GM15510 (cell line): ENCODE results near the gene TRIM26.

Source experiments
- POLR2A ChIP-seq: IDR thresholded peaks from 3 replicates; pipeline ENCODE4 v1.6.1; 2011; ENCODE audit warnings: borderline replicate concordance; ENCODE audit not compliant: insufficient read length; ENCODE audit errors: extremely low read depth

The TRIM26 gene

DNA sequence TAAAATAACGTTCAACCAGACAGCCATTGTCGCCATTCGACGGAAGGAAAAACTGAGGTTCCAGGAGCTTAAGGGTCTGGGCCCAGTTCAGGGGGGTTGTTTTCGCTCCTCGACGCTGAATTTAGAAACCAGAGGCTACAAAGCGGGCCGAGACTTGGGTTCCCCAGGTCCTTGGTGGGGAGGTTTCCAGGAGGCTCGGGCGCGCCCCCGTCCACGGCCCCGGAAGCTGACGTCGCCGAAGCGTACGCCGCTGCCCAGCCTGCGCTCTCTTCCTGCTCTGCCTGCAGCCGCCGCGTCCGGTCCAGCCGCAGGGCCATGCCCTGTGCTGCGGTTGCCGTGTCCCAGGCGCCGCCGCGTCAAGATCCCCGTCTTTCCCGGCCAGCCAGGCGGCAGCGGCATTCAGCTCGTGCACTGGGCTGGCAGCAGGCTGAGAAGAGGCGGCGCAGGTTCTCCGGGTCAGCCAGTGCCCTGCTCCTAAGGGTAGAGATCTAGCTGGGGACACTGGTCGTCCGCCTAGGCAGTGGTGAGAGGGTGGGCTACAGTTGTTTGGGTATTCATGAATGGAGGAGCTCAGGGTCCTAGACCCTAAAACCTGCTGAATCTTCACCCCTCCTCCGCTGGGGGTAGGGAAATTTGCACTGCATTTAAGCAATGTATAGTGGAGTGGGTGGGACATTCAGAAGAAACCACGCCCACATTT is 901 bp upstream of the TRIM26 start:
- peak; percentile 97 for TF ChIP-seq POLR2A

DNA sequence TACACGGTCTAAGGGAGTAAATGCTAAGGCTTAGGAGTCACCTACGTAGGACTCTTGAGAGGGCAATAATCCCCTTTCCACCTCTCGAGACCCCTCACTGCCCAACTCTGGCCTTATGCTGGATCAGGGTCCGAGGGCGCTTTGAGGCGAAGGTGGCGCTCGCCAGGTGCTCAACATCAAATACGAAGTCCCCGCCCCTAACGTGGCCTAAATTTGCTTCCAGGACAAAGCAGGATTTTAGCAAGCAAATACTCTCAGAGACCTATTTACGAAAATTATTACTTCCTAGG is 406 bp upstream of the TRIM26 start:
- TF ChIP-seq POLR2A: no peak

DNA sequence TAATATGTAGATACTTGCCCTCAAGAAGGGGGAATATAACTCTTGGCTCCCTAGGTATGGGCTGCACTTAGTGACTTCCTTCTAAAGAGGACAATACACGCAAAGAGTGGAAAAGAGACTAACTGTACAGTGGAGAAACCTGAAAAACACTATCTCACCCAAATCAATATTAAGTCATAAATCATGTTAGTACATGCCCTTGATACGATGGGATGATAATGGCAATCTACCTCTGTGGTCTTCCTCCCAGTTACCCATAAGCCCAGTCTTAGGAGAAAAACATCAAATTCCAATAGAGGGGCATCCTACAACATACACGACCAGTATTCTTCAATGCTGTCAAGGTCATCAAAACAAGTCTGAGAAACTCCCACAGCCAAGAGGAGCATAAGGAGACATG is 1.3 kb downstream of the TRIM26 start:
- TF ChIP-seq POLR2A: no peak

DNA sequence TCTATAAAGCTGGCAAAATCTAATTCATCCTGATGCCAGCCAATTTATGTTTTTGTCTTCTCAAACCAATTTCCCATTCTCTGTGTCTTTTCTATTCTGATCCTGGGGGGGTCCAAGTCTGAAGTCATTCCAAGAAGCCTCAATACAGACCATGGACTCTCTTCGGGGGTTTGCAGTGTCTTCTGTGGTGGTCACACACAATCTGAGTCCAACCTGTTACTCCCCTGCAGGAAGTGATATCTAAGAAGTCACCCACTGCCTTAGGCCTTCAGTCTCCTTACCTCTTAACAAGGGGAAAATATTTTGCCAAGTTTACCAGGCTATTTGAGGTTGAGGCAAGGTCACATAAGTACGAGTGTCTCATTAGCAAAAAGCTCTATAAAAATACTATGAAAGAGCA is 1.9 kb downstream of the TRIM26 start:
- no peak for TF ChIP-seq POLR2A

DNA sequence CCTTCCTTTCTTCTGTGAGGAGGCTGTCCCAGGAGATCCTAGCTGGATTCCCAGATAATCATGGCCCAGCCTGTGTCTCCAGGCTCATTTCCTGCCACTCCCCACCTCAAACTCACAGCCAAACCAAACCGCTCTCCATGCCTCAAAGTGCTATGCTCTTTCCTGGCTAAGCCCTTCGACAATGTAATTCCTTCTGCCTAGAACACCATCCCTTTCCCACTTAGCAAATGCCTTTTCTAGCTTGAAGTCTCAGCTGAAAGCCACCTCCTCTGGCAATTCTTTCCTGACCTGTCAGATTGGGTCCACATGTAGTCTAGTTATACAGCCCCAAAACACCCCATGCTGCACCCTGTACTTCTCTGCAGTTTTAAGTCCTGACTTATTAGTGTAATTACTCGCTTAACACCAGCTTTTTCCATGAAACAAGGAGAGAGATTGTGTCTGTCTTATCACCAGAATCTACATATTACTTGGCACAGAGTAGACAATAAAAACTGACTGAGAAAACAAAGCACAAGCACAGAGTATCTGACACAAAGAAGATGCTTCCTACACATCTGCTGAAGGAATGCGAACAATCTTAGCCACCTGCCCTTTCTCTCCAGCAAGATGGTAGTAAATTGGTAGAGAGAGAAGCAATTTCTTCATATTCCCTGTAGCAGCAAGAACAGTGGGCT is 5.4 kb downstream of the TRIM26 start:
- TF ChIP-seq POLR2A: no peak

DNA sequence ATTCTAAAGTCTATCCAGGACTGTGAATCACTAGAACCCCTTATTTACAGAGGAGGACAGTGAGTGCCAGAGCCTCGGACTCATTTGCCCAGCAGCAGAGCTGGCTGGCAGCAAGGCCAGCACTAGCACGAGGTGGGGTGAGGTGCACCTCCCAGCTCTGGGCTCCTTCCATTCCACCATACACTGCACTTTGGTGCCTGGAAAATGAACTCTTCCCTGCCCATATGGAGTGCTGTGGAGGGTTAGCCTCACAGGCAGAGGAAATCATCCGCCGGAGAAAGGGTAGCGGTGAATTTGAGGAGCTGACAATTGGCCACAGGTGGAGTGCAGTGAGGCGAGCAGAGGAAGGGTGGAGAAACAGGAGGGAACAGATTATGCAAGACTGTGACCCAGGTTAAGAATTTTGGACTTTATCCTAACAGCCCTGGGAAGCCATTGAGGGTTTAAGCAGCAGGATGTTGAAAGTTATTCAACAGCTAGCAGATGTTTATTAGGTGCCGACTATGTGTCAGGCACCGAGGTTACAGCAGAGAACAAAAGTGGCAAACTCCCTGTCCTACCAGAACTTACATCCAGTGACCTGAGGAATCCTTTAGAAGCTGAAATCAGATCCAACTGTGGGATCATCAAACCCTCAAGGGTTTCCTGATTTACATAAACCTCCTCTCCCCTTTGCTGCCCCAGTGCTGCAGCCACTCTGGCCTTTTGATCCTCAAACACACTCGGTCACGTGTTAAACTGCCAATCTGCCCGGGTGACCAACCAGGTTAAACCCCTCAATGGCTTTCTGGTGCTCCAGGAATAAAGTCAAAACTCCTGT is 6.2 kb downstream of the TRIM26 start:
- TF ChIP-seq POLR2A: no peak

DNA sequence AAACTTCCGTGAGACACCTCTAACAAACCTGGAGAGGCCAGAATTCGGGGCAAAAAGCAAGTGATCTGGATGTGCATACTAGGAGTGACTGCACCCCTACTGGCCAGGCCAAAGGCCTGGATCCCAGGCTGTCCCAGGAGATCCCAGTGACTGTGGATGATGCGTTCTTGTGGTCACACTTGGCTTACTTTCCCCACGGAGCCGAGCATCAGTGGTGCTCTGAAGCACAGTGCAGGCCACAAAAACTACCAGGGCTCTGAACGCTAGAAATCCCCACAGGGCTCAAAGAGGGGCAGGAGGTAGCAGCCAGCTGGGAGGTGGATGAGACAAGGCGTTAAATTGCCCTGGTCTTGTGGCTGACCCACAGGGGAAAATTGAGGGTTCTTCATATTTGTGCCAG is 7.1 kb downstream of the TRIM26 start:
- TF ChIP-seq POLR2A: no peak

DNA sequence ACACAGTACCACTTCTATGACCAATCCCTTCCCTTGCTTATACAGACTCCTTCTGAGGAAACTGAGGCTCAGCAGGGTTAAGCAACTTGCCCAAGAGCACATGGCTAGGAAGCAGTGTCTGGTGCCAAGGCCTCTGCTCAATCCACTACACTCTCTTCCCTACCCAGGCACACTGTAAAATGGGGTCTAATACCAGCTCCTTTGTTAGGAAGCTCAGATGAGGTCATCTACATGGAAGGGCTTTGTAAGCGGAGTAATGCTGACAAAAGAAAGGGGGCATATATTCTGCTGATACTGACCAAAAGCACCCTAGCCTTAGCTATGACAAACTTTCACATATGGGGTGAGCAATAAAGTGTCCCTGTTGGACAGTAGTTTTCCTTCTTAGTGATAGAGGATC is 9.1 kb downstream of the TRIM26 start:
- TF ChIP-seq POLR2A: no peak

DNA sequence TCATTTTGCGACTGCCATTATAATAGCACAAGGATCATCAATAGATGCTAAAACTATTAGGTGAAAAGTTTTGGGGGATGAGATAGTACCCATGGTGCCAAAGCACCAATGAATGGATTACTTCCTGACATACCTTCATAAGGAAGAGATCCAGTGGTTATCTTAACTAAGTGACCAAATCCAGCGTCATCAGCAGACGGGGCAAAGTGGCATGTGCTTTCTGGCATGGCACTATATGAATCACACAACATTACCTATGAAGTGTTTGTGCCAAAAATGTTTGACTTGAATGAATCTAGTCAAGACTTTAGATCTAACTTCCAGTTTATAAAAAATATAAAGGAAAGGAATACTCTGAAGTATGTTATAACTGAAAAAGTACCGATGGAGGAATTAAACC is 10.8 kb downstream of the TRIM26 start:
- TF ChIP-seq POLR2A: no peak

DNA sequence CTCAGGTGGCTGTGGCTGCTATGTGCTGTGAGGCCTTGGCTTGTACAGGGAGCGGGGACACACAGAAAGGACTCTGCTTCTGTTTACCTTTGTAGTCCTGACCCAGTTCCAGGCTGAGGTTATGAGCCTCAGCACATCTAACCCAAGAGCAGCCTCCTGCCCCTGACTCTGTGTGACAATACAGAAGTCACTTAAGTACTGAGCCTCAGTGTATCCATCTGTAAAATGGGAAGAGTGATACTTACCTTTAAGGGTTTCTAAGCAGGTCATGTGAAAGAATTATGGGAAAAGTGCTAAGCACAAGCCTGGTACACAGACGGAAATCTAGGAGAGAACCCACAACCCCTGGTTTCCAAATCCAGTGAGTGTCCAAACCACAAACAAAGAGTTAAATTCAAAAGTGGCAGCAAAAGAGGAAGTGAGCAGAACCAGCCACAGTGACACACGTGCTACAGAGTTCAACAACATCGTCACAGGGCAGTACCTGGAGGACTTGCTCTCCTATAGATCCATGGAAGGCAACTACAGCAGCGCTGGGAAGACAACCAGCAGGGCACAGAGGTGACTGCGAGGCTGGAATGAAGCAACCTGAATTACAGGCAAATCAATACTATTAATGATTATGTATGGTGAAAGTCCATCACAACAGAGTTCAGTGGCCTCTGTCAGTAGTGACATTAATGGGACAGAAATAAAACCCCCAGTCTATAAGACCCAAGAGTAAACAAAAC is 12.5 kb downstream of the TRIM26 start:
- TF ChIP-seq POLR2A: no peak

DNA sequence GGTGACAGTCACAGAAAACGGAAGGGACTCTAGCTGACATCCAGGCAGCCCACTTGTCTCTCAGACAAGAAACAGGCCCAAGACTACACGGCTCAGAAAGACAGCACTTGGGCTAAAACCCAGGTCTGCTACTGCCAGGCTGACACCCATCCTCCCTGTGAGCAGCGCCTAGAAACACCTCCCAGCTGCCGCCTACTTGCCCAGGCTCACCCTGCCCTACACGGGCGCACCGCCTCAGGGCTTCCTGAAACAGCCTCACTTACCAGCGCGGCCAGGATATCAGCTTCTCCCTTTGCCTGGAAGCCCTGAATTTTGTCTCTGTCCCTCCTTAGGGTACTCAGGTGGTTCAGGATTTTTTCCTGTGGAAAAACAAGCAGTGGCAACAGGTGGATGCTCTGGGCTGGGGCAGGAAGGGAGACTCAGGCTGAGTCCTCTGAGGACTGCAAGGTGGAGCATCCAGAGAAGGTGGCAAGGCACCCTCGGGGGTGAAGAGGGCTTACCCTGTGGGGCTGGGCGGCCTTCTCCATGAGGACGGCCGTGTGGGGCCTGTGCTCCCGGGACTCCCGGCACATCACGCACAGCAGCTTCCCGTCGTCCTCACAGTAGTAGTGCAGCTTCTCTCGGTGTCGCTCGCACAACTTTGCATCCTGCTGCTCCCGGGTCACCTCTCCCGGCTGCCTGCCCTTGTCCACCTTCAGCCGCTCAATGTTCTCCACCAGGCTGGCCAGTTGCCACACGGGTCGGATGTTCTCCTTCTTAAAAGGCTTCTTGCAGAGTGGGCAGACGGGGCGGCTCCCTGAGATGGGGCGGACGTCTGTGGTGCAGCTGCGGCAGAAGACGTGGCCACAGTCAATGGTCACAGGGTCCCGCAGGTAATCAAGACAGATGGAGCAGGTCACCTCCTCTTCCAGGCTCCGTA is 14.8 kb downstream of the TRIM26 start:
- no peak for TF ChIP-seq POLR2A

DNA sequence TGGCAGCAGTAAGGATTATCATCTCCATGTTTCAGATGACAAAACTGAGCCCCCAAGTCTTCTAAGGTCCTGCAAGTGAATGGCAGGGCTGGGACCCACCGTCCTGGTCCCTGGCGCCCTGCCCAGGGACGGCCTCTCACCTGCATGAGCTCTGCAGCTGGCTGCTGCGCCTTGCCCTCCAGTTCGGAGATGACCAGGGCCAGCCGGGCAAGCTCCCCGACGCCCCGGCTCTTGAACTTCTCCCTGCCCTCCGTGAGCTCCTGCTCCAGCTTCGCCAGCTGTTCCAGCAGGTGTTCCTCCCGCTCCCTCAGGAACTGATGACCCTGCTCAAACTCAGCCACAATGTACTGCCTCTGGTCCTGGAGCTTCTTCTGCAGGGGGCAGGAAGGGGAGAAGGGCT is 16.8 kb downstream of the TRIM26 start:
- TF ChIP-seq POLR2A: no peak

DNA sequence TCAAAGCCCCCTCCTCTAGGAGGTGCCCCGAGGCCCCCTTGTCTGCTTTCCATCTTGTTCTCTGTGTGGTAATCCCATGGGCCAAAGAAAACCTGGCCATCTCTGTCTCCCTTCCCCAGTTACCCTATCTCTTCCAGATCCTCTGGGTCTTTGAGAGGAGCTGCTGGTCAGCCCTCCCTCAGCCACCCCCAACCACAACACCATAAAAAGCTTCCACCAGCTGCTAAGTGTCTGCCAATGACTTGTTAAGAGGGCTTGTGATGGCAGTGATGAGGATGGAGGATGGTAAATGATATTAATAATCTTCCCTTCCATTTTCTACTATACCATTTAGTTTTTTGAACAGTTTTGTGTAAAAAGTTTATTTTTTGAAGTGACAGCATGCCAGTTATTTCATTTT is 17.3 kb downstream of the TRIM26 start:
- no peak for TF ChIP-seq POLR2A

DNA sequence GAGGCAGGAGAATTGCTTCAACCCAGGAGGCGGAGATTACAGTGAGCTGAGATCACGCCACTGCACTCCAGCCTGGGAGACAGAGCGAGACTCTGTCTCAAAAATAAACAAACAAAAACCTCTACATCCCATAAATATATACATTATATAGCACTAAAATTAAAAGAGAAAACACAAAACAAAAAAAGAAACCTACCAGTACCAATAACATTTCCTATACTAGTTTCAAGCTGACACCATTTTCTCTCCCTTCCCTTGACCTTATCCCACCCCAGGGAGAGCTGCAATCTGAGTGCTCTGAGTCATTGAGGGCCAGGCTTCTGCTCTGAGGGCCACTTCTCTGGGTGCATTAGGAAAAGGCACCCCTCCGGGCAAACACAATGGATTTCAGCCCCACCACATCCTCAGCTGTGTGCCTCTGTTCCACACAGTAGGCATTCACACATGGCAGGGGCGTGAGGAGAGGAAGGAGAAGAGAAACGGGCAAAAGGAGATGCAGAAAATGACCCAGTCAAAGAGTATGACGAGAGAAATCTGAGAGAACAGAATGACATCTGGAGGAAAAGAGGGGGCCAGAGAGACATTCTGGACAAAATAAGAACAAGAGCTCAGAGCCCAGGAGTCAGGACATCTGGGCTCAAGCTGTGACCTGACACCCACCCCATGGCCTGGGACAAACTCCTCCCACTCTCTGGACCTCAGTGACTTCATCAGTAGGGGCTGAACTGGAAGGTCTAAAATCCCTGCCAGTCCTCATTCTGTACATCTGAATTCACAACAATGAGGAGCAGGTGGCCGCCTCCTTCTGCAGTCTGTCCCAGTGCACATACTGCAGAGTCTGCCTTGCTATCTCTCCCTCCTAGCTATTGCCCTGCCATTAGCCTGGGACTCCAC is 18.2 kb downstream of the TRIM26 start:
- no peak for TF ChIP-seq POLR2A

DNA sequence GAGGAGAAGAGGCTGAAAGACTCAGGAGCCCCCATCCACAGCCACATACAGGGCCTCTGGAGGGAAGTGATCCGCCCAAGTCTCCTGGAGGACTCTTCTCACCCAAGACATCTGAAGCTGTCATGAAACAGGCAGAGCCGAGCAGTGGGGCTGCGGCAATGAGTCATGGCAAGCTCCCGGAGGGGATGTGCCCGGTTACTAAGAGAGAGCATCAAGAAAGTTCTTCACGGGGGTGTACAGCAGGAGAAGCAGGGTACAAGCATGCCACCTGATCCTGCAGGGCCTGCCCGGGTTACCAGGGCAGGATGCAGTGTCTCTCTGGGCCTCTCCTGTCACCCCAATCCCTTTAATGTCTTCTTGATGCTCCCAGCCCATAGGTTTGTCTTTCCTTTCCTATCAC is 21.1 kb downstream of the TRIM26 start:
- TF ChIP-seq POLR2A: no peak
